D721Med (cell line): ENCODE results near the gene IKZF2.

Experiments
- DNase-seq: peaks from one replicate; pipeline ENCODE4 v3.0.0; 2011; ENCODE audit warnings: low spot score; ENCODE audit not compliant: insufficient read length
- FAIRE-seq: peaks from 2 replicates; lab custom pipeline; 2011; peaks lifted over from hg19 to GRCh38; lab: Jason Lieb, UNC
- CTCF ChIP-seq: IDR thresholded peaks from 2 replicates; pipeline ENCODE4 v1.5.1; 2012; ENCODE audit warnings: mild to moderate bottlenecking, control low read depth; ENCODE audit not compliant: insufficient read depth; ENCODE audit errors: missing control alignments

IKZF2 gene

GRCh38 chr2:213069531-213069930, 81.9 kb downstream of the IKZF2 start:
- DNase-seq (no peak), FAIRE-seq (no peak)
- TF ChIP-seq CTCF, result no peak

- DNase-seq (no peak), FAIRE-seq (no peak)
- TF ChIP-seq CTCF, result no peak
Measured at GRCh38 chr2:213068676-213069359, 82.6 kb downstream of the IKZF2 start.

- FAIRE-seq, result no peak
- DNase-seq, result no peak
- no peak for TF ChIP-seq CTCF
Measured at GRCh38 chr2:213067888-213068287, 83.5 kb downstream of the IKZF2 start.

- no peak for DNase-seq
- no peak for TF ChIP-seq CTCF
- FAIRE-seq, result no peak
Measured at GRCh38 chr2:213066443-213066743, 85.0 kb downstream of the IKZF2 start.

- peak; percentile 8 for DNase-seq
- no peak for TF ChIP-seq CTCF
- FAIRE-seq, result peak; percentile 29
Measured at GRCh38 chr2:213065583-213066442, 85.6 kb downstream of the IKZF2 start.

- no peak for DNase-seq
- TF ChIP-seq CTCF, result no peak
- no peak for FAIRE-seq
Measured at GRCh38 chr2:213064099-213064498, 87.3 kb downstream of the IKZF2 start.

GRCh38 chr2:213057977-213058376, 93.4 kb downstream of the IKZF2 start:
- DNase-seq (no peak), FAIRE-seq (no peak)
- TF ChIP-seq CTCF, result no peak
